HL-60 (cell line): Measurements from ENCODE around the gene ATP1B4.

ENCODE experiments used
- DNase-seq, 2 experiments: peaks; one replicate each; pipeline ENCODE4 v3.0.0-alpha.2; 2010 to 2020; ENCODE audit warnings: low read depth in 1 of 2, low spot score in 1 of 2
- H3K27ac ChIP-seq: fragments of 250-450 bp; sonication (Bioruptor Pico); replicated peaks from 2 replicates; pipeline ENCODE4 v1.5.1; 2020; ENCODE audit warnings: mild to moderate bottlenecking, moderate library complexity
- H3K27me3 ChIP-seq: fragments of 250-450 bp; sonication (Bioruptor Pico); 2 replicates; pipeline ENCODE4 v1.5.1; 2021; ENCODE audit warnings: mild to moderate bottlenecking, moderate library complexity; ENCODE audit not compliant: insufficient read depth, poor library complexity, severe bottlenecking
- H3K4me3 ChIP-seq: replicated peaks from 2 replicates; pipeline ENCODE4 v1.5.1; 2011; ENCODE audit warnings: mild to moderate bottlenecking, control low read depth, low read length; ENCODE audit not compliant: insufficient read depth
- GABPA ChIP-seq: IDR thresholded peaks from 2 replicates; pipeline ENCODE4 v1.6.1; 2012; ENCODE audit warnings: low read depth
- POLR2AphosphoS5 ChIP-seq: IDR thresholded peaks from 2 replicates; pipeline ENCODE4 v1.6.1; 2012; ENCODE audit warnings: low read depth
- SPI1 ChIP-seq: IDR thresholded peaks from 2 replicates; pipeline ENCODE4 v1.6.1; 2012; ENCODE audit warnings: low read depth, mild to moderate bottlenecking, borderline replicate concordance
- TF ChIP-seq, protein P1 (sequence below): IDR thresholded peaks from 2 replicates; pipeline ENCODE4 v1.6.1; 2012; ENCODE audit warnings: low read depth; ENCODE audit not compliant: insufficient replicate concordance
- TF ChIP-seq, protein P2 (sequence below): IDR thresholded peaks from one replicate; pipeline ENCODE4 v1.5.1; 2011; ENCODE audit warnings: low read length, control low read depth, inconsistent platforms; ENCODE audit not compliant: insufficient read depth

The ATP1B4 gene

DNA sequence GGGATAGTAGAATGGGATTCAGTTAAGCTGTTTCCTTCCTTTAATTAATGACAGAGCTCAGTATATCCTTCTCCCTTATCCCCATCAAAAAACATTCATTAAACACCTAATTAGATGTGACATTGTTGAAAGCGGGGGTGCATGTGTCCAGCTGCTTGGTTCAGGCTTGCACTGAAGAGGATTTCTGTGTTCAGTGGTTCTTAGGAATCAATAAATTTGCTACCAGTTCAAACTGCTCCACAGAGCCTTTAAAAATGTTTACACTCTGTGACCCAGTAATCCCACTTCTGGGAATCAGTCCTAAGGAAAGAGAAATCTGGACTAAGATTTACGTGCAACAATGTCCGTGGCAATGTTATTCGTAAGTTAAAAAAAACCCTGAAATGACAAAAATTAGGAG, 43.5 kb upstream of the ATP1B4 start:
- TF ChIP-seq, protein P1, sequence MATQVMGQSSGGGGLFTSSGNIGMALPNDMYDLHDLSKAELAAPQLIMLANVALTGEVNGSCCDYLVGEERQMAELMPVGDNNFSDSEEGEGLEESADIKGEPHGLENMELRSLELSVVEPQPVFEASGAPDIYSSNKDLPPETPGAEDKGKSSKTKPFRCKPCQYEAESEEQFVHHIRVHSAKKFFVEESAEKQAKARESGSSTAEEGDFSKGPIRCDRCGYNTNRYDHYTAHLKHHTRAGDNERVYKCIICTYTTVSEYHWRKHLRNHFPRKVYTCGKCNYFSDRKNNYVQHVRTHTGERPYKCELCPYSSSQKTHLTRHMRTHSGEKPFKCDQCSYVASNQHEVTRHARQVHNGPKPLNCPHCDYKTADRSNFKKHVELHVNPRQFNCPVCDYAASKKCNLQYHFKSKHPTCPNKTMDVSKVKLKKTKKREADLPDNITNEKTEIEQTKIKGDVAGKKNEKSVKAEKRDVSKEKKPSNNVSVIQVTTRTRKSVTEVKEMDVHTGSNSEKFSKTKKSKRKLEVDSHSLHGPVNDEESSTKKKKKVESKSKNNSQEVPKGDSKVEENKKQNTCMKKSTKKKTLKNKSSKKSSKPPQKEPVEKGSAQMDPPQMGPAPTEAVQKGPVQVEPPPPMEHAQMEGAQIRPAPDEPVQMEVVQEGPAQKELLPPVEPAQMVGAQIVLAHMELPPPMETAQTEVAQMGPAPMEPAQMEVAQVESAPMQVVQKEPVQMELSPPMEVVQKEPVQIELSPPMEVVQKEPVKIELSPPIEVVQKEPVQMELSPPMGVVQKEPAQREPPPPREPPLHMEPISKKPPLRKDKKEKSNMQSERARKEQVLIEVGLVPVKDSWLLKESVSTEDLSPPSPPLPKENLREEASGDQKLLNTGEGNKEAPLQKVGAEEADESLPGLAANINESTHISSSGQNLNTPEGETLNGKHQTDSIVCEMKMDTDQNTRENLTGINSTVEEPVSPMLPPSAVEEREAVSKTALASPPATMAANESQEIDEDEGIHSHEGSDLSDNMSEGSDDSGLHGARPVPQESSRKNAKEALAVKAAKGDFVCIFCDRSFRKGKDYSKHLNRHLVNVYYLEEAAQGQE = no peak
- TF ChIP-seq POLR2AphosphoS5 (no peak), SPI1 (no peak), GABPA (no peak)
- TF ChIP-seq, protein P2, sequence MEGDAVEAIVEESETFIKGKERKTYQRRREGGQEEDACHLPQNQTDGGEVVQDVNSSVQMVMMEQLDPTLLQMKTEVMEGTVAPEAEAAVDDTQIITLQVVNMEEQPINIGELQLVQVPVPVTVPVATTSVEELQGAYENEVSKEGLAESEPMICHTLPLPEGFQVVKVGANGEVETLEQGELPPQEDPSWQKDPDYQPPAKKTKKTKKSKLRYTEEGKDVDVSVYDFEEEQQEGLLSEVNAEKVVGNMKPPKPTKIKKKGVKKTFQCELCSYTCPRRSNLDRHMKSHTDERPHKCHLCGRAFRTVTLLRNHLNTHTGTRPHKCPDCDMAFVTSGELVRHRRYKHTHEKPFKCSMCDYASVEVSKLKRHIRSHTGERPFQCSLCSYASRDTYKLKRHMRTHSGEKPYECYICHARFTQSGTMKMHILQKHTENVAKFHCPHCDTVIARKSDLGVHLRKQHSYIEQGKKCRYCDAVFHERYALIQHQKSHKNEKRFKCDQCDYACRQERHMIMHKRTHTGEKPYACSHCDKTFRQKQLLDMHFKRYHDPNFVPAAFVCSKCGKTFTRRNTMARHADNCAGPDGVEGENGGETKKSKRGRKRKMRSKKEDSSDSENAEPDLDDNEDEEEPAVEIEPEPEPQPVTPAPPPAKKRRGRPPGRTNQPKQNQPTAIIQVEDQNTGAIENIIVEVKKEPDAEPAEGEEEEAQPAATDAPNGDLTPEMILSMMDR = no peak
- Histone ChIP-seq H3K27me3 (peaks cover 7% of the 10 kb centered on the region), H3K27ac (no peak overlapping the region), H3K4me3 (no peak overlapping the region)
- no peak for DNase-seq

DNA sequence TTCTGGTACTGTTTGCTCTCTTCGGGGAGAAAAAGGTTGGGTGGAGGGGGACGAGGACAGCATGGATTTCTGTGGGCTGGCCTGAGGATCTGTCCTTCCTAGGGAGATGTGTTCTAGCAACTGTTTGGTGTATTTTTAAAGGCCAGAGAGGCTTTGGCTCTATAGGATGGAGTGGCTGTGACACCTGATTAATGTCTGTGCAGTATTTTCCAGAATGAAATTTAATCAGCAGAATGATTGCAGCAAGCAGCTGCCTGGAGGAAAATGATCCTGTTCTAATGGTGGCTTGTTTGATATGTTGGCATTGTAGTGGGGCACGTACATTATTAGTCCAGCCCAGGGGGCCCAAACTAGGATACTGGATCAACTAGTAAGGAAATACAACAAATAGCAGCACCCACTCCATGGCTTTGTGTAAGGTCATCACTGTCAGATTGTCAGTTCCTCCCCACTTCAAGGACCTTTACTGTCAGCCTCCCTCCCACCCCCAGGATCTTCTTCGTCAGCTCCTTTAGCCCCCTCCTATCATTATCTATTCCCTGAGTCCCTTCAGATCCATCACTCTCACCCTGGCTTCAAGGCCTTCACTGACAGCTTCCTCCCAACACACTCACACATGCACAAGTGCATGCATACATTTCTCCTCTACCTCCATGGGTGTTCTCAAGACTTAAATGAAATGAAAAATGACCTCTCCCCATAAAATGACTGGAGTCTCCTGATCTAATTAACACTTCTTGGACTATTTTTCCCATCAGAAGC, 40.2 kb upstream of the ATP1B4 start:
- TF ChIP-seq GABPA (no peak), SPI1 (no peak), POLR2AphosphoS5 (no peak)
- TF ChIP-seq, protein P1 = no peak
- TF ChIP-seq, protein P2 = no peak

DNA sequence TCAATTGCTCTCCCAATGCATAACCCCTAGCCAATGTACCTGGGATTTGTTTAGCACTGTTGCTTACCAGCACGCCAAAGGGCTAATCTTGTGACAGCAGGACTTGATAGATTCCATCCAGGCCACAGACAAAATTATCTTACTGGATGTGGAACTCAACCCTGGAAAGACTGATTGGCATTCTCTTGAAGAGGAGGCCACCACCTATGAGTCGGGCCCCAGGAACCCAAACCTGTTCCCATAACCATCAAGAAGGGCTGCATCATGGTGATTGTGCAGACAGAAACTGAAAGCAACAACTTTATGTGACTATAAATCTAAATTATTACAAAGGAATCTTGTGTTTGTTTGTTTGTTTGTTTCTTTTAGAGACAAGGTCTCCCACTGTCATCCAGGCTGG, 30.8 kb upstream of the ATP1B4 start:
- H3K27ac ChIP-seq = no peak overlapping the region
- no peak for TF ChIP-seq GABPA
- no peak for TF ChIP-seq POLR2AphosphoS5
- TF ChIP-seq SPI1 = no peak
- TF ChIP-seq, protein P2 = no peak
- TF ChIP-seq, protein P1 = no peak
- no peak for DNase-seq
- no peak overlapping the region for H3K4me3 ChIP-seq
- no peaks in the 10 kb centered on the region for H3K27me3 ChIP-seq

More for the DNA sequence above, 40.2 kb upstream of the ATP1B4 start:
- no peak overlapping the region for H3K4me3 ChIP-seq
- H3K27me3 ChIP-seq = peaks cover 4% of the 10 kb centered on the region
- DNase-seq = no peak
- H3K27ac ChIP-seq = no peak overlapping the region
